Ishikawa (cell line): ENCODE measurements around the gene VWA5B1.

Experiments
- CEBPB ChIP-seq: IDR thresholded peaks from 2 replicates; pipeline ENCODE4 v1.6.1; 2012
- CREB1 ChIP-seq: IDR thresholded peaks from 2 replicates; pipeline ENCODE4 v1.6.1; 2012; ENCODE audit warnings: low read depth
- EGR1 ChIP-seq: IDR thresholded peaks from 2 replicates; pipeline ENCODE4 v1.6.1; 2012
- EP300 ChIP-seq: IDR thresholded peaks from 2 replicates; pipeline ENCODE4 v1.6.1; 2012; ENCODE audit warnings: borderline replicate concordance
- FOXM1 ChIP-seq: IDR thresholded peaks from 2 replicates; pipeline ENCODE4 v1.6.1; 2012; ENCODE audit warnings: low read depth, borderline replicate concordance
- MAX ChIP-seq: IDR thresholded peaks from 2 replicates; pipeline ENCODE4 v1.6.1; 2012
- NFIC ChIP-seq: IDR thresholded peaks from 2 replicates; pipeline ENCODE4 v1.6.1; 2012
- RAD21 ChIP-seq: IDR thresholded peaks from 2 replicates; pipeline ENCODE4 v1.6.1; 2012; ENCODE audit warnings: low read depth
- REST ChIP-seq: IDR thresholded peaks from 2 replicates; pipeline ENCODE4 v1.6.1; 2012; ENCODE audit warnings: low read depth, mild to moderate bottlenecking
- TAF1 ChIP-seq: IDR thresholded peaks from 2 replicates; pipeline ENCODE4 v1.6.1; 2012; ENCODE audit warnings: low read depth, mild to moderate bottlenecking
- TCF12 ChIP-seq: IDR thresholded peaks from 2 replicates; pipeline ENCODE4 v1.6.1; 2012; ENCODE audit warnings: low read depth
- TEAD4 ChIP-seq: IDR thresholded peaks from 2 replicates; pipeline ENCODE4 v1.6.1; 2012
- USF1 ChIP-seq: IDR thresholded peaks from 2 replicates; pipeline ENCODE4 v1.6.1; 2012
- YY1 ChIP-seq: IDR thresholded peaks from 2 replicates; pipeline ENCODE4 v1.6.1; 2012; ENCODE audit warnings: low read depth
- ZBTB7A ChIP-seq: IDR thresholded peaks from 2 replicates; pipeline ENCODE4 v1.6.1; 2012; ENCODE audit warnings: low read depth

The VWA5B1 gene

GRCh38 chr1:20375563-20375962 lies 84.9 kb downstream of the VWA5B1 start:
- TF ChIP-seq TCF12 (no peak), MAX (no peak), EGR1 (no peak), TAF1 (no peak), EP300 (no peak), TEAD4 (no peak), RAD21 (no peak), ZBTB7A (no peak), CEBPB (no peak), YY1 (no peak), REST (no peak), USF1 (no peak), NFIC (no peak), FOXM1 (no peak), CREB1 (no peak)

- TF ChIP-seq USF1 = no peak
- TF ChIP-seq EP300 = no peak
- TF ChIP-seq REST = no peak
- TF ChIP-seq ZBTB7A = no peak
- TF ChIP-seq NFIC = no peak
Observed at GRCh38 chr1:20376171-20376570, 85.5 kb downstream of the VWA5B1 start.

- TF ChIP-seq ZBTB7A = no peak
- peak; percentile 57 for TF ChIP-seq RAD21
Observed at GRCh38 chr1:20376880-20377494, 86.3 kb downstream of the VWA5B1 start.

GRCh38 chr1:20377516-20378270 lies 87.0 kb downstream of the VWA5B1 start:
- TF ChIP-seq RAD21 (no peak), TEAD4 (no peak), NFIC (no peak), EGR1 (no peak), USF1 (no peak), CEBPB (no peak), EP300 (no peak), CREB1 (no peak), TCF12 (no peak), MAX (no peak), ZBTB7A (no peak), FOXM1 (no peak), TAF1 (no peak), YY1 (no peak)

GRCh38 chr1:20379075-20379474 lies 88.4 kb downstream of the VWA5B1 start:
- TF ChIP-seq CEBPB (no peak), TEAD4 (no peak), REST (no peak), RAD21 (no peak), USF1 (no peak)
